Osteoblast (primary cell): ENCODE data around the gene TOR1B. TPM values are rescaled to one million over a fixed set of nuclear protein-coding genes. Genes with fewer than 3 reads are reported as not detected.

Experiments
- DNase-seq: peaks from one replicate; pipeline ENCODE4 v3.0.0; 2011; ENCODE audit warnings: low spot score, mixed read lengths; ENCODE audit not compliant: insufficient read length; ENCODE audit errors: missing footprints
- H2AFZ ChIP-seq: 2 replicates; pipeline ENCODE4 v1.6.0; 2011; ENCODE audit warnings: mild to moderate bottlenecking, low read length
- H3K27ac ChIP-seq: 2 replicates; pipeline ENCODE4 v1.5.1; 2011; ENCODE audit warnings: mild to moderate bottlenecking, low read depth, low read length, moderate library complexity
- H3K27me3 ChIP-seq: 2 replicates; pipeline ENCODE4 v1.6.0; 2012; ENCODE audit warnings: mild to moderate bottlenecking, control low read depth, inconsistent platforms, low read length, moderate library complexity; ENCODE audit not compliant: insufficient read depth
- H3K36me3 ChIP-seq: 2 replicates; pipeline ENCODE4 v1.5.1; 2011; ENCODE audit warnings: mild to moderate bottlenecking, low read length, control low read depth, moderate library complexity; ENCODE audit not compliant: insufficient read depth
- H3K4me1 ChIP-seq: 2 replicates; pipeline ENCODE4 v1.5.1; 2011; ENCODE audit warnings: mild to moderate bottlenecking, low read length, control low read depth, moderate library complexity; ENCODE audit not compliant: insufficient read depth
- H3K4me2 ChIP-seq: 2 replicates; pipeline ENCODE4 v1.6.0; 2011; ENCODE audit warnings: mild to moderate bottlenecking, low read length; ENCODE audit not compliant: insufficient read depth
- H3K4me3 ChIP-seq: fragments of 200-600 bp; sonication (generic); 3 replicates; pipeline ENCODE4 v1.5.1; 2012; ENCODE audit warnings: mild to moderate bottlenecking, low read length, inconsistent platforms; ENCODE audit not compliant: insufficient read depth
- H3K79me2 ChIP-seq: 2 replicates; pipeline ENCODE4 v1.6.0; 2012; ENCODE audit warnings: mild to moderate bottlenecking, low read length, control low read depth, inconsistent platforms; ENCODE audit not compliant: insufficient read depth
- H3K9me3 ChIP-seq: 2 replicates; pipeline ENCODE4 v1.5.1; 2011; ENCODE audit warnings: low read depth, low read length, control low read depth
- H4K20me1 ChIP-seq: 2 replicates; pipeline ENCODE4 v1.6.0; 2012; ENCODE audit warnings: mild to moderate bottlenecking, low read length, control low read depth; ENCODE audit not compliant: insufficient read depth
- total RNA-seq: library from RNA; depleted of rRNA; stranded (reverse); fragments of >200 nt; gene quantifications from 2 replicates; pipeline ENCODE4 v1.2.3, GENCODE V29; 2012
- TF ChIP-seq, protein P1 (sequence below): IDR thresholded peaks from 2 replicates; pipeline ENCODE4 v1.5.1; 2011; ENCODE audit warnings: mild to moderate bottlenecking, low read depth, low read length, moderate library complexity; ENCODE audit errors: extremely low read depth

Gene TOR1B
- total RNA-seq, 1 donor: 27.5 TPM

DNA sequence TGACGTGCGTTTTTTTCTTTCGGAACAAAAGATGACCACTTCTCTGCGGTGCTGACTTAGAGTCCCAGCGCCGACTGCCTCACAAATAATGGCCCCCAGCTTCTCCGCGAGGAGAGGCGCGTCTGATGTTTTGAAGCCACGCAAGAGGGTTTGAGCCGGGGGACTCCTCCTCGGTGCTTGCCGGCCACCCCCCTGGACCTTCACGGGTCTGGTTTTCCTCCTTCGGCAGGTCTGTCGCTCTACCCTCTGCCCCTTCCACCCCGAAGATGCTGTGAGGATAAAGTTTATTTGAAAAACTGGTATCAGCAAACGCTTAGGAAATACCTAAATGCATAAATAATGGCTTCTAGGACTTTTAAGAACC lies 32.9 kb downstream of the TOR1B start:
- Histone ChIP-seq H3K36me3 (peaks cover 27% of the 10 kb centered on the region), H2AFZ (peak overlapping the region; percentile 85), H3K4me2 (peak overlapping the region; percentile 97), H3K9me3 (no peaks in the 10 kb centered on the region), H3K4me1 (peaks cover 42% of the 10 kb centered on the region), H3K79me2 (peaks cover 58% of the 10 kb centered on the region), H3K4me3 (peak overlapping the region; percentile 98), H4K20me1 (peaks cover 16% of the 10 kb centered on the region), H3K27ac (peak overlapping the region; percentile 72), H3K27me3 (no peaks in the 10 kb centered on the region)
- TF ChIP-seq, protein P1, sequence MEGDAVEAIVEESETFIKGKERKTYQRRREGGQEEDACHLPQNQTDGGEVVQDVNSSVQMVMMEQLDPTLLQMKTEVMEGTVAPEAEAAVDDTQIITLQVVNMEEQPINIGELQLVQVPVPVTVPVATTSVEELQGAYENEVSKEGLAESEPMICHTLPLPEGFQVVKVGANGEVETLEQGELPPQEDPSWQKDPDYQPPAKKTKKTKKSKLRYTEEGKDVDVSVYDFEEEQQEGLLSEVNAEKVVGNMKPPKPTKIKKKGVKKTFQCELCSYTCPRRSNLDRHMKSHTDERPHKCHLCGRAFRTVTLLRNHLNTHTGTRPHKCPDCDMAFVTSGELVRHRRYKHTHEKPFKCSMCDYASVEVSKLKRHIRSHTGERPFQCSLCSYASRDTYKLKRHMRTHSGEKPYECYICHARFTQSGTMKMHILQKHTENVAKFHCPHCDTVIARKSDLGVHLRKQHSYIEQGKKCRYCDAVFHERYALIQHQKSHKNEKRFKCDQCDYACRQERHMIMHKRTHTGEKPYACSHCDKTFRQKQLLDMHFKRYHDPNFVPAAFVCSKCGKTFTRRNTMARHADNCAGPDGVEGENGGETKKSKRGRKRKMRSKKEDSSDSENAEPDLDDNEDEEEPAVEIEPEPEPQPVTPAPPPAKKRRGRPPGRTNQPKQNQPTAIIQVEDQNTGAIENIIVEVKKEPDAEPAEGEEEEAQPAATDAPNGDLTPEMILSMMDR: no peak
- no peak for DNase-seq

DNA sequence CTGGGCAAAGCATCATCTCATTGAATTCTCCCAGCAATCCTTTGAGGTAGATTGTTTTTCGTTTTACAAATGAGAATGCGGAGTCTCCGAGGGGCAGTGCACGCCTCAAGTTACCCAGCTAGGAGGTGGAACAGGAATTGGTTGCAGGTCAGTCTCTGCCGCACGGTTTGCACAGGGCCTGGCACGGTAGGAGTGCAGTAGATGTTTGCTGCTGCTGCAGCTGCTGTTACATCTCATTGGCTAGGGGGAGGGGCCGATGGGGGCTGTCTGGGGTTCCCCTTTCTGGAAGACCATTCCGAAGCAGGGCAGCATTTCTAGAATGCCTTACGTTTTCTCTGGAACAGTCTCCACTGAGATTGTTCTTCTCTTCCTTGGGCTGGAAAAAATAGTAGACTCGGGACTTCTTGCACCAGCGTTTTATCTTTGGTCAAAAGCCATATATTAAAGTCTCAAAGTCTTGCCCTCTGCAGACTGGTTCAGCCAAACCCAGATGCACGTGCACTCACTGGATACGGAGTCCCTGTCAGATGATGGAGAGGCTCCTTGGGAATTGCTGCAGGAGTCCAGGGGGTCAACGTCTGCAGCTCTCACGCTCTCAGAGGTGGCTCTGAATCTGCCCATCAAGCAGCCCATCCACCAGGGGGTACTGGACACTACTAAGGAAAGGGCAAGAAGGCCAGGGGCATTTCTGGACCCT lies 33.5 kb downstream of the TOR1B start:
- H3K4me1 ChIP-seq: peaks cover 42% of the 10 kb centered on the region
- H3K79me2 ChIP-seq: peaks cover 64% of the 10 kb centered on the region
- H3K27ac ChIP-seq: peak overlapping the region; percentile 72
- peaks cover 21% of the 10 kb centered on the region for H3K36me3 ChIP-seq
- TF ChIP-seq, protein P1: no peak
- peak overlapping the region; percentile 97 for H3K4me2 ChIP-seq
- H2AFZ ChIP-seq: peak overlapping the region; percentile 85
- H4K20me1 ChIP-seq: peaks cover 16% of the 10 kb centered on the region
- peak overlapping the region; percentile 98 for H3K4me3 ChIP-seq
- DNase-seq: no peak
- H3K27me3 ChIP-seq: no peaks in the 10 kb centered on the region
- no peaks in the 10 kb centered on the region for H3K9me3 ChIP-seq

DNA sequence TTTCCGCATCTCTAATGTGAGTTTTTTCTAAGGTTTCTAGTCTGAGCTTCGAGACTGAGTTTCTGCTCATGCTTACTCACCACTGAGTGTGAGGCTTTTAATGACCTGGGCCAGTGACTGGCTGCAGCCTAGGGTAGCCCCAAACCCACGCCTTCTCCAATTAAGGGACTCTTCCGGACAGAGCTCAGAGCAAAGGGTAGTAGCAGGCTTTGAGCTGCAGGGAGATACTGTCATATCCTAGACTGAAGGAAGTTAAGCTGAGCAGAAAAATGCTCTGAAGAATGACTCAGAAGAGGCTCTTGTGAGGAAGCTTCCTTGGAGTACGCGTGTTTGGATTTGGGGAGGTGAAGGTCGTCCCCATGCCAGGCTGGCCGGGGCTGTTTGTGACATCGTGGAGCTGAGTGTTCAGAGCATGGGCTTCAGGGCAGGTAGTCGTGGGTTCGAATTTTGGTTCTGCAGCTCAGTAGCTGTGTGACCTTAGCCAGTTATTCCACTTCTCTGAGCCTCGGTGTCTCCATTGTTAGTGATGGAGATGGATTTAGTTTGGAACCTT lies 35.8 kb downstream of the TOR1B start:
- TF ChIP-seq, protein P1: no peak
- no peaks in the 10 kb centered on the region for H3K27me3 ChIP-seq
- H3K27ac ChIP-seq: peak overlapping the region; percentile 77
- H3K9me3 ChIP-seq: no peaks in the 10 kb centered on the region
- peaks cover 11% of the 10 kb centered on the region for H3K36me3 ChIP-seq
- H3K79me2 ChIP-seq: peaks cover 71% of the 10 kb centered on the region
- DNase-seq: peak; percentile 98
- peak overlapping the region; percentile 36 for H3K4me3 ChIP-seq
- peak overlapping the region; percentile 39 for H2AFZ ChIP-seq
- peaks cover 36% of the 10 kb centered on the region for H3K4me1 ChIP-seq
- H4K20me1 ChIP-seq: peaks cover 17% of the 10 kb centered on the region
- H3K4me2 ChIP-seq: peak overlapping the region; percentile 71

DNA sequence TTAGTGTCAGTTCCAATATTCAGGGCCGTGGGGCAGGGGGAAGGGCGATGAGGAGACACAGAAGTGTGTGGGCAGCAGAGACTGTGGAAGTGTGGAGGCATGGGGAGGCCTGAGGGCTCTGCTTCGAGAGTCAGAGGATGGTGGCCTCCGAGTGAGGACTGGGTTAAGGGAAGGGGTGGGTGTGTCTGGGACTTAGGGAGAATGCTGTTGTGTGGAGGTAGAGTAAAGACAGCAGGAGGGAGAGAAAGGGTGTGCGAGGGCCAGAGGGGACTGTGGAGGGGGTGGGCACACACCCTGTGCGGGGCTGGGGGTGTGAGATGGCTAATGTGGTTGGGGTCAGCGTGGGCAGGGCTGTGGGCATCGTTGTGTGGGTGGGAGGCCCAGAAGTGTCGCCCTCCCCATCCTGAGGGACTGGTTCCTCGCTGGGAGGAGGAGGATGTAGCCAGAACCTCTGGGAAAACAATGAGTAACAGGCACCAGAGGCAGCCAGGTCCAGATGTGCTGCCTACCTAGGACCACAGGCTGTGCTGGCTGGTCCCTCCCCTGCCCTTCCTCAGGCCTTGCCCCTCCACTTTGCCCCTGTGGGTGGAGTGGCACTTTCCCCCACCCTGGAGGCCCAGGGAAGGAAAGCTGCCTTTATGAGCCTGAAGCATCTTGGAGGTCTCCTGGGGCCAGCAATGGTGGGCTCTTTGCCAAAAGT lies 36.5 kb downstream of the TOR1B start:
- Histone ChIP-seq H4K20me1 (peaks cover 17% of the 10 kb centered on the region), H3K27ac (peak overlapping the region; percentile 77), H3K4me3 (peak overlapping the region; percentile 36), H3K4me2 (peak overlapping the region; percentile 71), H3K79me2 (peaks cover 66% of the 10 kb centered on the region), H2AFZ (no peak overlapping the region), H3K36me3 (peaks cover 12% of the 10 kb centered on the region), H3K9me3 (no peaks in the 10 kb centered on the region), H3K27me3 (no peaks in the 10 kb centered on the region), H3K4me1 (peaks cover 29% of the 10 kb centered on the region)
- TF ChIP-seq, protein P1: no peak
- peak; percentile 88 for DNase-seq
